Astrocyte (in vitro differentiated cells and primary cell): Measurements from ENCODE around the gene FUT8. TPM values are rescaled to one million over a fixed set of nuclear protein-coding genes. Genes with fewer than 3 reads are reported as not detected.

Experiments used
- DNase-seq: peaks from one replicate; pipeline ENCODE4 v3.0.0-alpha.2; 2010; ENCODE audit warnings: low read depth
- FAIRE-seq: peaks from 2 replicates; lab custom pipeline; 2011; peaks lifted over from hg19 to GRCh38; lab: Jason Lieb, UNC
- H2AFZ ChIP-seq: 2 replicates; pipeline ENCODE4 v1.6.0; 2012; ENCODE audit warnings: low read depth, low read length, inconsistent platforms
- H3K27ac ChIP-seq: 2 replicates; pipeline ENCODE4 v1.5.1; 2011; ENCODE audit warnings: low read depth, low read length, inconsistent platforms
- H3K27me3 ChIP-seq: 2 replicates; pipeline ENCODE4 v1.6.0; 2011; ENCODE audit warnings: low read length, inconsistent platforms; ENCODE audit not compliant: insufficient read depth
- H3K36me3 ChIP-seq: 2 replicates; pipeline ENCODE4 v1.5.1; 2011; ENCODE audit warnings: low read length, inconsistent platforms; ENCODE audit not compliant: insufficient read depth
- H3K4me1 ChIP-seq: 2 replicates; pipeline ENCODE4 v1.5.1; 2011; ENCODE audit warnings: low read length, inconsistent platforms; ENCODE audit not compliant: insufficient read depth
- H3K4me2 ChIP-seq: 2 replicates; pipeline ENCODE4 v1.6.0; 2012; ENCODE audit warnings: low read length, inconsistent platforms
- H3K4me3 ChIP-seq: 2 replicates; pipeline ENCODE4 v1.5.1; 2011; ENCODE audit warnings: low read depth, mild to moderate bottlenecking, low read length, inconsistent platforms; ENCODE audit not compliant: insufficient read depth
- H3K79me2 ChIP-seq: 2 replicates; pipeline ENCODE4 v1.6.0; 2012; ENCODE audit warnings: mild to moderate bottlenecking, low read length, inconsistent platforms; ENCODE audit not compliant: insufficient read depth
- H3K9ac ChIP-seq: 2 replicates; pipeline ENCODE4 v1.6.0; 2012; ENCODE audit warnings: mild to moderate bottlenecking, low read length, inconsistent platforms
- H3K9me3 ChIP-seq: 2 replicates; pipeline ENCODE4 v1.5.1; 2012; ENCODE audit warnings: low read depth, mild to moderate bottlenecking, low read length, inconsistent platforms; ENCODE audit not compliant: insufficient read depth
- H4K20me1 ChIP-seq: 2 replicates; pipeline ENCODE4 v1.6.0; 2012; ENCODE audit warnings: low read length, inconsistent platforms; ENCODE audit not compliant: insufficient read depth
- H3K27ac Mint-ChIP-seq: one replicate; pipeline ENCODE4 v1.8.0; 2021; ENCODE audit warnings: mild to moderate bottlenecking, mixed read lengths; ENCODE audit not compliant: unreplicated experiment
- H3K27me3 Mint-ChIP-seq: one replicate; pipeline ENCODE4 v1.8.0; 2021; ENCODE audit warnings: low read depth, mixed read lengths; ENCODE audit not compliant: unreplicated experiment
- H3K36me3 Mint-ChIP-seq: one replicate; pipeline ENCODE4 v1.8.0; 2021; ENCODE audit warnings: low read depth, mixed read lengths; ENCODE audit not compliant: unreplicated experiment
- H3K4me1 Mint-ChIP-seq: one replicate; pipeline ENCODE4 v1.8.0; 2021; ENCODE audit warnings: low read depth, mixed read lengths; ENCODE audit not compliant: unreplicated experiment
- H3K4me3 Mint-ChIP-seq: one replicate; pipeline ENCODE4 v1.8.0; 2021; ENCODE audit warnings: mild to moderate bottlenecking, moderate library complexity, mixed read lengths; ENCODE audit not compliant: unreplicated experiment
- H3K9me3 Mint-ChIP-seq: one replicate; pipeline ENCODE4 v1.8.0; 2021; ENCODE audit warnings: mild to moderate bottlenecking, mixed read lengths; ENCODE audit not compliant: unreplicated experiment
- CTCF ChIP-seq: IDR thresholded peaks from 2 replicates; pipeline ENCODE4 v1.5.1; 2011; ENCODE audit warnings: low read depth, mild to moderate bottlenecking, inconsistent platforms, low read length, moderate library complexity; ENCODE audit not compliant: insufficient read depth
- EZH2 ChIP-seq: IDR thresholded peaks from 2 replicates; pipeline ENCODE4 v1.6.1; 2012; ENCODE audit warnings: mild to moderate bottlenecking, low read length, inconsistent platforms; ENCODE audit not compliant: insufficient read depth
- total RNA-seq: library from RNA; stranded (reverse); gene quantifications from 2 replicates; pipeline ENCODE4 v1.2.1, GENCODE V29; 2021

The FUT8 gene
- total RNA-seq, 1 donor from 2014 or later: 52.7 TPM

- Histone ChIP-seq H3K4me3 (no peak overlapping the region), H3K9me3 (no peaks in the 10 kb centered on the region), H3K36me3 (no peaks in the 10 kb centered on the region), H3K27ac (no peak overlapping the region), H3K27me3 (no peaks in the 10 kb centered on the region), H2AFZ (no peak overlapping the region), H3K4me2 (no peak overlapping the region), H3K9ac (no peak overlapping the region), H4K20me1 (no peaks in the 10 kb centered on the region), H3K4me1 (no peaks in the 10 kb centered on the region), H3K79me2 (no peaks in the 10 kb centered on the region)
- Mint-ChIP-seq H3K27me3 (no peaks in the 10 kb centered on the region), H3K27ac (no peak overlapping the region), H3K9me3 (no peaks in the 10 kb centered on the region), H3K36me3 (no peaks in the 10 kb centered on the region), H3K4me3 (no peak overlapping the region), H3K4me1 (no peaks in the 10 kb centered on the region)
- no peak for FAIRE-seq
- TF ChIP-seq EZH2 (no peak), CTCF (no peak)
- no peak for DNase-seq
Measured at GRCh38 chr14:65382586-65382985, 29.9 kb upstream of the FUT8 start.

GRCh38 chr14:65387171-65387570, 25.4 kb upstream of the FUT8 start:
- FAIRE-seq (no peak), DNase-seq (no peak)
- Histone ChIP-seq H4K20me1 (no peaks in the 10 kb centered on the region), H3K36me3 (no peaks in the 10 kb centered on the region), H3K79me2 (no peaks in the 10 kb centered on the region), H3K9me3 (no peaks in the 10 kb centered on the region), H3K27me3 (no peaks in the 10 kb centered on the region), H3K4me3 (no peak overlapping the region), H3K9ac (no peak overlapping the region), H3K4me1 (no peaks in the 10 kb centered on the region), H3K4me2 (no peak overlapping the region), H2AFZ (no peak overlapping the region), H3K27ac (no peak overlapping the region)
- H3K27ac Mint-ChIP-seq: no peak overlapping the region
- no peak overlapping the region for H3K4me3 Mint-ChIP-seq
- no peaks in the 10 kb centered on the region for H3K36me3 Mint-ChIP-seq
- no peaks in the 10 kb centered on the region for H3K9me3 Mint-ChIP-seq
- no peaks in the 10 kb centered on the region for H3K4me1 Mint-ChIP-seq
- TF ChIP-seq EZH2 (no peak), CTCF (no peak)
- no peaks in the 10 kb centered on the region for H3K27me3 Mint-ChIP-seq

GRCh38 chr14:65387628-65388027, 24.9 kb upstream of the FUT8 start:
- Mint-ChIP-seq H3K4me1 (no peaks in the 10 kb centered on the region), H3K4me3 (no peak overlapping the region), H3K27ac (no peak overlapping the region), H3K36me3 (no peaks in the 10 kb centered on the region), H3K9me3 (no peaks in the 10 kb centered on the region), H3K27me3 (no peaks in the 10 kb centered on the region)
- DNase-seq (no peak), FAIRE-seq (no peak)
- Histone ChIP-seq H3K9me3 (no peaks in the 10 kb centered on the region), H3K4me3 (no peak overlapping the region), H3K27ac (no peak overlapping the region), H2AFZ (no peak overlapping the region), H3K27me3 (no peaks in the 10 kb centered on the region), H3K79me2 (no peaks in the 10 kb centered on the region), H4K20me1 (no peaks in the 10 kb centered on the region), H3K4me1 (no peaks in the 10 kb centered on the region), H3K4me2 (no peak overlapping the region), H3K36me3 (no peaks in the 10 kb centered on the region), H3K9ac (no peak overlapping the region)
- no peak for TF ChIP-seq CTCF
- TF ChIP-seq EZH2: no peak
